ENCODE data around the gene BBS12.

Gene BBS12

DNA sequence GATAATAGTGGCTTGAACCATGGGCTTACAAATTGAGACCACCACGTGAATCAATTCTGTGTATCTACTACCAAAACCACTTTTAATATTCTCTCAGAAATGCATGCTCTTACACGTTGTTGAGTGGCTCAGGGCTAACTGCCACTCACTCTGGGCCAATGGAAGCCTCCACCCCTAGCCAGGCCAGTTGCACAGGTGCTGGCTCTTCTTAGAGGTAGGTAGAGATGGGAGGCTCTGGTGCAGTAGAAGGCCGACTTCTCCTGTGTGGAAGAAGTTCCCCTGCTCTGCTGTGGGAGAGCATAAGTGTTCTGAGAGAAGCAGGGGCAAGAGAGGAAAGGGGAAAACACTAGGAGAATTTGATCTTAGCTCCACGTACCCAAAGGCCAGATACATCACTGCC, 25.0 kb upstream of the BBS12 start:
- no peak for ATAC-seq
- TF ChIP-seq ZNF565 (CRISPR knock-in tag; conservative IDR thresholded peaks at IDR 0.05; ENCODE audit: low read depth), result no peak
- no peak for TF ChIP-seq SNAI2 (CRISPR knock-in tag; IDR thresholded peaks at IDR 0.05)
- TF ChIP-seq ISL1 (CRISPR knock-in tag; IDR thresholded peaks at IDR 0.05), result no peak
- TF ChIP-seq OSR1 (CRISPR knock-in tag; IDR thresholded peaks at IDR 0.05), result no peak
- no peak for TF ChIP-seq ZNF8 (CRISPR knock-in tag; IDR thresholded peaks at IDR 0.05)
- no peak for TF ChIP-seq PPARA (CRISPR knock-in tag; IDR thresholded peaks at IDR 0.05; ENCODE audit: borderline replicate concordance)

GRCh38 chr4:122709236-122709635, 23.3 kb upstream of the BBS12 start:
- ATAC-seq, result no peak
- TF ChIP-seq OSR1 (CRISPR knock-in tag; IDR thresholded peaks at IDR 0.05), result no peak

GRCh38 chr4:122710434-122711308, 21.8 kb upstream of the BBS12 start:
- ATAC-seq, result peak; percentile 86
- TF ChIP-seq POU6F1 (CRISPR knock-in tag; IDR thresholded peaks at IDR 0.05; ENCODE audit: borderline replicate concordance, low read depth) (no peak), GLIS3 (CRISPR knock-in tag; IDR thresholded peaks at IDR 0.05) (no peak), ZNF565 (CRISPR knock-in tag; conservative IDR thresholded peaks at IDR 0.05; ENCODE audit: low read depth) (no peak), PPARA (CRISPR knock-in tag; IDR thresholded peaks at IDR 0.05; ENCODE audit: borderline replicate concordance) (no peak), BACH2 (CRISPR knock-in tag; IDR thresholded peaks at IDR 0.05; ENCODE audit: borderline replicate concordance) (no peak), ZFP30 (CRISPR knock-in tag; IDR thresholded peaks at IDR 0.05) (no peak), TOX (CRISPR knock-in tag; IDR thresholded peaks at IDR 0.05; ENCODE audit: borderline replicate concordance) (no peak), ZNF8 (CRISPR knock-in tag; IDR thresholded peaks at IDR 0.05) (no peak), CSDC2 (CRISPR knock-in tag; IDR thresholded peaks at IDR 0.05) (no peak)
- TF ChIP-seq, protein P1, sequence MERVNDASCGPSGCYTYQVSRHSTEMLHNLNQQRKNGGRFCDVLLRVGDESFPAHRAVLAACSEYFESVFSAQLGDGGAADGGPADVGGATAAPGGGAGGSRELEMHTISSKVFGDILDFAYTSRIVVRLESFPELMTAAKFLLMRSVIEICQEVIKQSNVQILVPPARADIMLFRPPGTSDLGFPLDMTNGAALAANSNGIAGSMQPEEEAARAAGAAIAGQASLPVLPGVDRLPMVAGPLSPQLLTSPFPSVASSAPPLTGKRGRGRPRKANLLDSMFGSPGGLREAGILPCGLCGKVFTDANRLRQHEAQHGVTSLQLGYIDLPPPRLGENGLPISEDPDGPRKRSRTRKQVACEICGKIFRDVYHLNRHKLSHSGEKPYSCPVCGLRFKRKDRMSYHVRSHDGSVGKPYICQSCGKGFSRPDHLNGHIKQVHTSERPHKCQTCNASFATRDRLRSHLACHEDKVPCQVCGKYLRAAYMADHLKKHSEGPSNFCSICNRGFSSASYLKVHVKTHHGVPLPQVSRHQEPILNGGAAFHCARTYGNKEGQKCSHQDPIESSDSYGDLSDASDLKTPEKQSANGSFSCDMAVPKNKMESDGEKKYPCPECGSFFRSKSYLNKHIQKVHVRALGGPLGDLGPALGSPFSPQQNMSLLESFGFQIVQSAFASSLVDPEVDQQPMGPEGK (CRISPR knock-in tag; IDR thresholded peaks at IDR 0.05; ENCODE audit: borderline replicate concordance), result no peak

DNA sequence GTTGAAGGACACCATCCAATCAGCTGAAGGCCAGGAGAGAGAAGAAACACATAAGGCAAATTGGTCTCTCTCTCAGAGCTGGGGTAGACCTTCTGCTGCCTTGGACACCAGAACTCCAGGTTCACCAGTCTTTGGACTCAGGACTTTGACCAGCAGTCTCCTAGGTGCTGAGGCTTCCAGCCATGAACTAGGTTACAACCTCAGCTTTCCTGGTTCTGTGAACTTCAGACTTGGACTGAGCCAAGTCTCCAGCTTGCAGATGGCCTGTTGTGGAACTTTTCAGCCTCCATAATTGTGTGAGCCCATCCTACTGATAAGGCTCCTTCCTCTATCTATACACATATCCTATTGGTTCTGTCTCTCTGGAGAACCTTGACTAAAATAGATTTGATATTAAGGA, 20.6 kb upstream of the BBS12 start:
- no peak for ATAC-seq
- TF ChIP-seq, protein P2, sequence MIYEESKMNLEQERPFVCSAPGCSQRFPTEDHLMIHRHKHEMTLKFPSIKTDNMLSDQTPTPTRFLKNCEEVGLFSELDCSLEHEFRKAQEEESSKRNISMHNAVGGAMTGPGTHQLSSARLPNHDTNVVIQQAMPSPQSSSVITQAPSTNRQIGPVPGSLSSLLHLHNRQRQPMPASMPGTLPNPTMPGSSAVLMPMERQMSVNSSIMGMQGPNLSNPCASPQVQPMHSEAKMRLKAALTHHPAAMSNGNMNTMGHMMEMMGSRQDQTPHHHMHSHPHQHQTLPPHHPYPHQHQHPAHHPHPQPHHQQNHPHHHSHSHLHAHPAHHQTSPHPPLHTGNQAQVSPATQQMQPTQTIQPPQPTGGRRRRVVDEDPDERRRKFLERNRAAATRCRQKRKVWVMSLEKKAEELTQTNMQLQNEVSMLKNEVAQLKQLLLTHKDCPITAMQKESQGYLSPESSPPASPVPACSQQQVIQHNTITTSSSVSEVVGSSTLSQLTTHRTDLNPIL (CRISPR knock-in tag; IDR thresholded peaks at IDR 0.05; ENCODE audit: low read depth), result no peak
- no peak for TF ChIP-seq ZC3H10 (CRISPR knock-in tag; IDR thresholded peaks at IDR 0.05)

DNA sequence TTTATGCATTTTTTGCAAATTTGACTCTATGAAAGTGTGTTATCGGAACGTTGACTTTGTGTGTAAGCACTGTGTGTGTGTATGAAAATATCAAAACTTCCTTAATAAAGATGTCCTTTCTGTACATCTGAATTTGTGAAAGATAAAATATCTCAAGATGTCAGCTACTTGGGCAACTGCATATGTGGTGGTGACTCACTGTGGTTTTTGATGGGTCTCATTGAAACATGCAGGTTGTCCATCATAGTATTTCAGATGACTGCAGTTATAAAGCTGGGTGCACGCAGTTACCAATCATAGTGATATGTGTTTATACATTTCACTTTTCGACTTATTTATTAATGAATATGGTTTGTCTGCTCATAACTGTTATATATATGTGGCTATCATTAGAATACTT, 19.7 kb upstream of the BBS12 start:
- TF ChIP-seq OSR1 (CRISPR knock-in tag; IDR thresholded peaks at IDR 0.05) (no peak), ZNF565 (CRISPR knock-in tag; conservative IDR thresholded peaks at IDR 0.05; ENCODE audit: low read depth) (no peak), PPARA (CRISPR knock-in tag; IDR thresholded peaks at IDR 0.05; ENCODE audit: borderline replicate concordance) (no peak)
- TF ChIP-seq, protein P1 (CRISPR knock-in tag; IDR thresholded peaks at IDR 0.05; ENCODE audit: borderline replicate concordance), result no peak

DNA sequence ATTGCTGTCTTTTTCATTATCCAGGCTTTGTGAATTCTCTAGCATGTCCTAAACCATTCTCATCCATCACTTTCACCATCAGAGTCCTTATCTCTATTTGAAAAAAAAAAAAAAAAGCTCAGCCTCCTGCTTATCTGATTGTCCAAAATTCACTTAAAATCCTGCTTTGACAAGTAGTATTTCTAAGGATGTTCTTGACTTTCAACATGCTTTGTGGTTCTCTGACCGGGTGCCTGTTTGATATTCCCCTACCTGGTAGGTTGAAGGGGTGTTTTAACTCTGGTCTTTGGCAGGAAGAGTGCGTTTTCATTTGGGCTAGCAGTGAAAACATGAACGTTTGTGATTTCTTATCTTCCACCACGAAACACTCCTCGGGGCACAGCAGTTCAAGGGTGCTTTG, 17.3 kb upstream of the BBS12 start:
- no peak for ATAC-seq
- TF ChIP-seq ISL1 (CRISPR knock-in tag; IDR thresholded peaks at IDR 0.05), result no peak
- TF ChIP-seq OSR1 (CRISPR knock-in tag; IDR thresholded peaks at IDR 0.05), result no peak
- TF ChIP-seq PPARA (CRISPR knock-in tag; IDR thresholded peaks at IDR 0.05; ENCODE audit: borderline replicate concordance), result no peak
- no peak for TF ChIP-seq ESRRG (CRISPR knock-in tag; IDR thresholded peaks at IDR 0.05)
- TF ChIP-seq ZNF565 (CRISPR knock-in tag; conservative IDR thresholded peaks at IDR 0.05; ENCODE audit: low read depth), result no peak
- TF ChIP-seq ARNTL (CRISPR knock-in tag; IDR thresholded peaks at IDR 0.05; ENCODE audit: borderline replicate concordance, low read depth), result no peak

More for the DNA sequence above, 19.7 kb upstream of the BBS12 start:
- ATAC-seq, result no peak

Measured in SK-N-SH treated with all-trans-retinoic acid at 6 μM for 48 hours (cell line).